HL-60 (cell line): Measurements from ENCODE around the gene TNIK.

ENCODE experiments used
- DNase-seq, 2 experiments: peaks; one replicate each; pipeline ENCODE4 v3.0.0-alpha.2; 2010 to 2020; ENCODE audit warnings: low read depth in 1 of 2, low spot score in 1 of 2
- H3K27ac ChIP-seq: fragments of 250-450 bp; sonication (Bioruptor Pico); replicated peaks from 2 replicates; pipeline ENCODE4 v1.5.1; 2020; ENCODE audit warnings: mild to moderate bottlenecking, moderate library complexity
- H3K27me3 ChIP-seq: fragments of 250-450 bp; sonication (Bioruptor Pico); 2 replicates; pipeline ENCODE4 v1.5.1; 2021; ENCODE audit warnings: mild to moderate bottlenecking, moderate library complexity; ENCODE audit not compliant: insufficient read depth, poor library complexity, severe bottlenecking
- H3K4me3 ChIP-seq: replicated peaks from 2 replicates; pipeline ENCODE4 v1.5.1; 2011; ENCODE audit warnings: mild to moderate bottlenecking, control low read depth, low read length; ENCODE audit not compliant: insufficient read depth
- GABPA ChIP-seq: IDR thresholded peaks from 2 replicates; pipeline ENCODE4 v1.6.1; 2012; ENCODE audit warnings: low read depth
- POLR2AphosphoS5 ChIP-seq: IDR thresholded peaks from 2 replicates; pipeline ENCODE4 v1.6.1; 2012; ENCODE audit warnings: low read depth
- REST ChIP-seq: IDR thresholded peaks from 2 replicates; pipeline ENCODE4 v1.6.1; 2012; ENCODE audit warnings: low read depth; ENCODE audit not compliant: insufficient replicate concordance
- SPI1 ChIP-seq: IDR thresholded peaks from 2 replicates; pipeline ENCODE4 v1.6.1; 2012; ENCODE audit warnings: low read depth, mild to moderate bottlenecking, borderline replicate concordance
- TF ChIP-seq, protein P1 (sequence below): IDR thresholded peaks from one replicate; pipeline ENCODE4 v1.5.1; 2011; ENCODE audit warnings: low read length, control low read depth, inconsistent platforms; ENCODE audit not compliant: insufficient read depth

The TNIK gene

DNA sequence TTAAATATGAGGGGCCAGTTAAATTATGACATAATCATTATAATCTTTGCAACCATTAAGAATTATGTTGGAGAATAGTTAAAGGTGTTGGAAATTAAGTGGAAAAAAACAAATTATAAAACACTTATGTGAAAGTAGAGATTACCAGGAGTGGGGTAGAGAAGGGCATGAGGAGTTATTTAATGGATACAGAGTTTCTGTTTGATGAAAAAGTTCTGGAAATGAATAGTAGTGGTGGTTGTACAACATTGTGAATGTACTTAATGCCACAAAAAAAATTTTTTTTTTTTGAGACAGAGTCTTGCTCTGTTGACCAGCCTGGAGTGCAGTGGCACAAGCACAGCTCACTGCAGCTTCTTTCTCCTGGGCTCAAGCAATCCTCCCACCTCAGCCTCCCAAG lies 25.1 kb upstream of the TNIK start:
- Histone ChIP-seq H3K27me3 (no peaks in the 10 kb centered on the region), H3K4me3 (no peak overlapping the region), H3K27ac (no peak overlapping the region)
- TF ChIP-seq, protein P1, sequence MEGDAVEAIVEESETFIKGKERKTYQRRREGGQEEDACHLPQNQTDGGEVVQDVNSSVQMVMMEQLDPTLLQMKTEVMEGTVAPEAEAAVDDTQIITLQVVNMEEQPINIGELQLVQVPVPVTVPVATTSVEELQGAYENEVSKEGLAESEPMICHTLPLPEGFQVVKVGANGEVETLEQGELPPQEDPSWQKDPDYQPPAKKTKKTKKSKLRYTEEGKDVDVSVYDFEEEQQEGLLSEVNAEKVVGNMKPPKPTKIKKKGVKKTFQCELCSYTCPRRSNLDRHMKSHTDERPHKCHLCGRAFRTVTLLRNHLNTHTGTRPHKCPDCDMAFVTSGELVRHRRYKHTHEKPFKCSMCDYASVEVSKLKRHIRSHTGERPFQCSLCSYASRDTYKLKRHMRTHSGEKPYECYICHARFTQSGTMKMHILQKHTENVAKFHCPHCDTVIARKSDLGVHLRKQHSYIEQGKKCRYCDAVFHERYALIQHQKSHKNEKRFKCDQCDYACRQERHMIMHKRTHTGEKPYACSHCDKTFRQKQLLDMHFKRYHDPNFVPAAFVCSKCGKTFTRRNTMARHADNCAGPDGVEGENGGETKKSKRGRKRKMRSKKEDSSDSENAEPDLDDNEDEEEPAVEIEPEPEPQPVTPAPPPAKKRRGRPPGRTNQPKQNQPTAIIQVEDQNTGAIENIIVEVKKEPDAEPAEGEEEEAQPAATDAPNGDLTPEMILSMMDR, result no peak
- DNase-seq, result no peak

GRCh38 chr3:171481011-171481410 lies 20.8 kb upstream of the TNIK start:
- DNase-seq, result no peak
- TF ChIP-seq POLR2AphosphoS5, result no peak
- no peak for TF ChIP-seq GABPA
- TF ChIP-seq REST, result no peak
- TF ChIP-seq SPI1, result no peak
- TF ChIP-seq, protein P1, result no peak
- Histone ChIP-seq H3K4me3 (no peak overlapping the region), H3K27me3 (no peaks in the 10 kb centered on the region), H3K27ac (no peak overlapping the region)

DNA sequence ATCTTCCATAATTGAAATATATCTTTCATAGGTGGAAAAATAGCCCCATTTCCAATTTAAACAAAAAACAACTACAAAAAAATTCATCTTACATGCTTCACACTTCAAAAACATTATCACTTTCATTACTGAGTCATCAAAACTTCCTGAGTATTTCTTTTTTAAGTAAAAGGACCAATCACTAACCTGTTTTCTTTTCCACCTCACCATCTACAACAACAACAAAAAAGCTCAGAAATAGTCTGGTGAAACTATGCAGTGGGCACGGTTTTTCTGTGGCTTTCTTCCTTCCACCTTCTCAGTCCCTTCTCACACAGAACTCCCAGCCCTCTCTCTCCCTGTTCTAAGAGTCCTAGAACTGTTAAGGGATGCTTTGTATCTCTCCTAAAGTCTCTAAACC lies 20.3 kb upstream of the TNIK start:
- DNase-seq, result no peak
- Histone ChIP-seq H3K27ac (no peak overlapping the region), H3K4me3 (no peak overlapping the region), H3K27me3 (no peaks in the 10 kb centered on the region)
- no peak for TF ChIP-seq SPI1
- TF ChIP-seq POLR2AphosphoS5, result no peak
- no peak for TF ChIP-seq GABPA
- no peak for TF ChIP-seq REST
- TF ChIP-seq, protein P1, result no peak

GRCh38 chr3:171476532-171477102 lies 16.4 kb upstream of the TNIK start:
- Histone ChIP-seq H3K4me3 (no peak overlapping the region), H3K27ac (no peak overlapping the region), H3K27me3 (no peaks in the 10 kb centered on the region)
- no peak for DNase-seq
- TF ChIP-seq, protein P1, result no peak
- TF ChIP-seq POLR2AphosphoS5 (no peak), GABPA (no peak), REST (no peak), SPI1 (no peak)
